ENCODE measurements around the gene ACSS2. TPM values are rescaled to one million over a fixed set of nuclear protein-coding genes. Genes with fewer than 3 reads are reported as not detected.
"Not testable (repeated sequence)": the region's sequence is repeated elsewhere in the genome, so short reads cannot be mapped to it uniquely, and the experiment has no call there.

The ACSS2 gene
- total RNA-seq, 1 donor from 2014 or later: 18.7 TPM

DNA sequence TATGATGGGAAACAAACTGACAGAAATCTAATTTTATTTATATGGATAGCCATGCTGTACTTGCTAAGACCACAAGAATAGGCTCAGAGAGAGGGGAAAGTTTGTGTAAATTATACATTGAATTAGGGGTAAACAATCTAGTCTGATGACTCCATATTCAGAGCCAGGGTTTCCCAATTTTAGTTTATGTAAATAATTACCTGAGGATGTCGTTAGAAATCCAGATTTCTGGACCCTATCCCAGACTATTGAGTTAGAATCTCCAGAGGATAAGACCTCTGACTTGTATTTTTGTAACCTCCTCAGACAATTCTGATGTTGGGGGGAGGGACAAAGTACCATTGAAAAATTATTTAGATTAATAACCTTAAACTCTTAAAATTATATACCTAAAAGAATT lies 18.3 kb downstream of the ACSS2 start:
- peaks cover 6% of the 10 kb centered on the region for H3K9me3 Mint-ChIP-seq (ENCODE audit: unreplicated experiment)
- FAIRE-seq: no peak
- H3K27me3 Mint-ChIP-seq (ENCODE audit: low read depth, unreplicated experiment): no peaks in the 10 kb centered on the region
- no peaks in the 10 kb centered on the region for H3K79me2 ChIP-seq (ENCODE audit: insufficient read depth, low read length)
- H3K36me3 ChIP-seq (ENCODE audit: insufficient read depth, low read length): no peaks in the 10 kb centered on the region
- no peak overlapping the region for H3K27ac ChIP-seq (ENCODE audit: low read depth, low read length)
- peaks cover 1% of the 10 kb centered on the region for H3K4me1 Mint-ChIP-seq (ENCODE audit: low read depth, unreplicated experiment)
- no peak overlapping the region for H3K9ac ChIP-seq (ENCODE audit: low read length)
- DNase-seq (ENCODE audit: low read depth): no peak
- H3K9me3 ChIP-seq (ENCODE audit: insufficient read depth, low read depth, low read length): no peaks in the 10 kb centered on the region
- no peaks in the 10 kb centered on the region for H3K4me1 ChIP-seq (ENCODE audit: insufficient read depth, low read length)
- no peak overlapping the region for H3K4me3 ChIP-seq (ENCODE audit: insufficient read depth, low read depth, low read length)
- no peak overlapping the region for H3K27ac Mint-ChIP-seq (ENCODE audit: unreplicated experiment)
- H2AFZ ChIP-seq (ENCODE audit: low read depth, low read length): no peak overlapping the region
- no peak overlapping the region for H3K4me2 ChIP-seq (ENCODE audit: low read length)
- TF ChIP-seq, protein P1, sequence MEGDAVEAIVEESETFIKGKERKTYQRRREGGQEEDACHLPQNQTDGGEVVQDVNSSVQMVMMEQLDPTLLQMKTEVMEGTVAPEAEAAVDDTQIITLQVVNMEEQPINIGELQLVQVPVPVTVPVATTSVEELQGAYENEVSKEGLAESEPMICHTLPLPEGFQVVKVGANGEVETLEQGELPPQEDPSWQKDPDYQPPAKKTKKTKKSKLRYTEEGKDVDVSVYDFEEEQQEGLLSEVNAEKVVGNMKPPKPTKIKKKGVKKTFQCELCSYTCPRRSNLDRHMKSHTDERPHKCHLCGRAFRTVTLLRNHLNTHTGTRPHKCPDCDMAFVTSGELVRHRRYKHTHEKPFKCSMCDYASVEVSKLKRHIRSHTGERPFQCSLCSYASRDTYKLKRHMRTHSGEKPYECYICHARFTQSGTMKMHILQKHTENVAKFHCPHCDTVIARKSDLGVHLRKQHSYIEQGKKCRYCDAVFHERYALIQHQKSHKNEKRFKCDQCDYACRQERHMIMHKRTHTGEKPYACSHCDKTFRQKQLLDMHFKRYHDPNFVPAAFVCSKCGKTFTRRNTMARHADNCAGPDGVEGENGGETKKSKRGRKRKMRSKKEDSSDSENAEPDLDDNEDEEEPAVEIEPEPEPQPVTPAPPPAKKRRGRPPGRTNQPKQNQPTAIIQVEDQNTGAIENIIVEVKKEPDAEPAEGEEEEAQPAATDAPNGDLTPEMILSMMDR (IDR thresholded peaks at IDR 0.05; ENCODE audit: insufficient read depth, low read depth, low read length): no peak
- TF ChIP-seq EZH2 (IDR thresholded peaks at IDR 0.05; ENCODE audit: insufficient read depth, low read length): no peak
- peaks cover 9% of the 10 kb centered on the region for H3K36me3 Mint-ChIP-seq (ENCODE audit: low read depth, unreplicated experiment)
- no peaks in the 10 kb centered on the region for H3K27me3 ChIP-seq (ENCODE audit: insufficient read depth, low read length)
- peaks cover 6% of the 10 kb centered on the region for H4K20me1 ChIP-seq (ENCODE audit: insufficient read depth, low read length)
- no peak overlapping the region for H3K4me3 Mint-ChIP-seq (ENCODE audit: unreplicated experiment)

DNA sequence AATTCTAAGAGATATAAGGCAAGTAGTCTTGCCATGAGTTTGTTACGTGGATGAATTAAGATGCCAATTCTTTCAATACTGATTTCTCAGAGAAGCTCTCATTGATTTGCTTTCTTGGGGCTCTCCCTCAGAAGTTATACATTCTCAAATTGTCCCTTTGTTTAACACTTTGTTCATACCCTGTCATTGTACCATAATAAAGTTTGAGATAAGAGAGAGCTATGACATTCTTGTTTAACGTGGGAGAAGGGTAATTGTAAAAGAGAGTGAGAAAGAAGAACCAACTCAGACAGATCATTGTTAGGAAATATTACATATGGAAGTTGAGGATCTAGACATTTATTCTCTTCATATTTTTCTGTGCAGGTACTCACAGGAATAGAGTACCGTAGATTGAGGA lies 19.1 kb downstream of the ACSS2 start:
- Mint-ChIP-seq H3K27ac (ENCODE audit: unreplicated experiment) (no peak overlapping the region), H3K36me3 (ENCODE audit: low read depth, unreplicated experiment) (peaks cover 12% of the 10 kb centered on the region)
- no peak for FAIRE-seq

DNA sequence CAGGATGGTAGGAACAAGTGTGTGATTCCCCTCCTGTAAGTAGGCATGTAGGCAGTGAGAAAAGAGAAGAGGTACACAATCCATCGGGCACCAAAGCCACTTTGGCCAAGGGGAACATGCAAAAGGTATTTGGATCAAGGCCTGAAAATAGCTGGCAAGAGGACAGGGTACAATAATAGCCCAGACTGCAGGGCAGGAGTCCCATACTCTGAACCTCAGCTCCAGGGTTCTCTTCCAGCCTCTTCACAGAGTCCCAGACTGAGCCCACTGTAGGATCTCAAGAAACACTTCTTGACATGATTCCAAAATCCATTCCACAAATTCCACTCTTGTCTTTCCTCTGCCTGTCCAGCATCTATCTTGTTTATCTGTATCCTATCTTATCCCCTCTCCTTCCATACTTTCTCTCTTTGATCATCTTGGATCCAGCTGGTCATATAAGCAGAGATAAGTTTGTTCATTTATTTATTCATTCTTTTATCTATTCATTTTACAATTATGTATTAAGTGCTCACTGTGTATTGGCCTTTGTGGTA lies 19.7 kb downstream of the ACSS2 start:
- Mint-ChIP-seq H3K27me3 (ENCODE audit: low read depth, unreplicated experiment) (no peaks in the 10 kb centered on the region), H3K9me3 (ENCODE audit: unreplicated experiment) (peaks cover 7% of the 10 kb centered on the region), H3K27ac (ENCODE audit: unreplicated experiment) (no peak overlapping the region), H3K4me1 (ENCODE audit: low read depth, unreplicated experiment) (peaks cover 1% of the 10 kb centered on the region), H3K4me3 (ENCODE audit: unreplicated experiment) (no peak overlapping the region), H3K36me3 (ENCODE audit: low read depth, unreplicated experiment) (peaks cover 14% of the 10 kb centered on the region)
- Histone ChIP-seq H3K27ac (ENCODE audit: low read depth, low read length) (no peak overlapping the region), H3K9me3 (ENCODE audit: insufficient read depth, low read depth, low read length) (no peaks in the 10 kb centered on the region), H3K27me3 (ENCODE audit: insufficient read depth, low read length) (no peaks in the 10 kb centered on the region), H3K79me2 (ENCODE audit: insufficient read depth, low read length) (no peaks in the 10 kb centered on the region), H3K4me2 (ENCODE audit: low read length) (no peak overlapping the region), H3K4me3 (ENCODE audit: insufficient read depth, low read depth, low read length) (no peak overlapping the region), H4K20me1 (ENCODE audit: insufficient read depth, low read length) (peaks cover 6% of the 10 kb centered on the region), H3K36me3 (ENCODE audit: insufficient read depth, low read length) (no peaks in the 10 kb centered on the region), H2AFZ (ENCODE audit: low read depth, low read length) (no peak overlapping the region), H3K4me1 (ENCODE audit: insufficient read depth, low read length) (no peaks in the 10 kb centered on the region), H3K9ac (ENCODE audit: low read length) (no peak overlapping the region)
- TF ChIP-seq, protein P1 (IDR thresholded peaks at IDR 0.05; ENCODE audit: insufficient read depth, low read depth, low read length): no peak
- no peak for TF ChIP-seq EZH2 (IDR thresholded peaks at IDR 0.05; ENCODE audit: insufficient read depth, low read length)
- DNase-seq (ENCODE audit: low read depth) (peak; percentile 49), FAIRE-seq (no peak)

More for the DNA sequence above, 19.1 kb downstream of the ACSS2 start:
- Histone ChIP-seq H3K4me3 (ENCODE audit: insufficient read depth, low read depth, low read length) (no peak overlapping the region), H3K27me3 (ENCODE audit: insufficient read depth, low read length) (no peaks in the 10 kb centered on the region), H2AFZ (ENCODE audit: low read depth, low read length) (no peak overlapping the region), H3K9ac (ENCODE audit: low read length) (no peak overlapping the region), H3K4me1 (ENCODE audit: insufficient read depth, low read length) (no peaks in the 10 kb centered on the region), H3K36me3 (ENCODE audit: insufficient read depth, low read length) (no peaks in the 10 kb centered on the region), H4K20me1 (ENCODE audit: insufficient read depth, low read length) (peaks cover 6% of the 10 kb centered on the region), H3K4me2 (ENCODE audit: low read length) (no peak overlapping the region), H3K79me2 (ENCODE audit: insufficient read depth, low read length) (no peaks in the 10 kb centered on the region), H3K9me3 (ENCODE audit: insufficient read depth, low read depth, low read length) (no peaks in the 10 kb centered on the region), H3K27ac (ENCODE audit: low read depth, low read length) (no peak overlapping the region)
- Mint-ChIP-seq H3K4me1 (ENCODE audit: low read depth, unreplicated experiment) (peaks cover 1% of the 10 kb centered on the region), H3K4me3 (ENCODE audit: unreplicated experiment) (no peak overlapping the region), H3K27me3 (ENCODE audit: low read depth, unreplicated experiment) (no peaks in the 10 kb centered on the region), H3K9me3 (ENCODE audit: unreplicated experiment) (peaks cover 7% of the 10 kb centered on the region)
- TF ChIP-seq EZH2 (IDR thresholded peaks at IDR 0.05; ENCODE audit: insufficient read depth, low read length): no peak
- TF ChIP-seq, protein P1 (IDR thresholded peaks at IDR 0.05; ENCODE audit: insufficient read depth, low read depth, low read length): no peak
- DNase-seq (ENCODE audit: low read depth): no peak

DNA sequence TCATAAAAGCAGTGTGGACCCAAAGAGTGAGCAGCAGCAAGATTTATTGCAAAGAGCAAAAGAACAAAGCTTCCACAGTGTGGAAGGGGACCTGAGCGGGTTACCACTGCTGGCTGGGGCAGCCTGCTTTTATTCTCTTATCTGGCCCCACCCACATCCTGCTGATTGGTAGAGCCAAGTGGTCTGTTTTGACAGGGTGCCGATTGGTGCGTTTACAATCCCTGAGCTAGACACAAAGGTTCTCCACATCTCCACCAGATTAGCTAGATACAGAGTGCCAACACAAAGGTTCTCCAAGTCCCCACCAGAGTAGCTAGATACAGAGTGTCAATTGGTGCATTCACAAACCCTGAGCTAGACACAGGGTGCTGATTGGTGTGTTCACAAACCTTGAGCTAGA lies 21.7 kb downstream of the ACSS2 start:
- not testable (repeated sequence) for H3K4me2 ChIP-seq (ENCODE audit: low read length); H3K4me1 Mint-ChIP-seq (ENCODE audit: low read depth, unreplicated experiment); H3K27me3 ChIP-seq (ENCODE audit: insufficient read depth, low read length); H2AFZ ChIP-seq (ENCODE audit: low read depth, low read length); H3K4me3 ChIP-seq (ENCODE audit: insufficient read depth, low read depth, low read length); FAIRE-seq; DNase-seq (ENCODE audit: low read depth); H3K79me2 ChIP-seq (ENCODE audit: insufficient read depth, low read length); H3K4me1 ChIP-seq (ENCODE audit: insufficient read depth, low read length); H3K9me3 Mint-ChIP-seq (ENCODE audit: unreplicated experiment); H3K27me3 Mint-ChIP-seq (ENCODE audit: low read depth, unreplicated experiment); H3K9me3 ChIP-seq (ENCODE audit: insufficient read depth, low read depth, low read length); H4K20me1 ChIP-seq (ENCODE audit: insufficient read depth, low read length); H3K36me3 ChIP-seq (ENCODE audit: insufficient read depth, low read length); H3K27ac Mint-ChIP-seq (ENCODE audit: unreplicated experiment); H3K9ac ChIP-seq (ENCODE audit: low read length); H3K27ac ChIP-seq (ENCODE audit: low read depth, low read length)
- Mint-ChIP-seq H3K4me3 (ENCODE audit: unreplicated experiment) (peak overlapping the region; percentile 60), H3K36me3 (ENCODE audit: low read depth, unreplicated experiment) (peaks cover 17% of the 10 kb centered on the region)
